ENCODE measurements around the gene BICRAL. TPM values are rescaled to one million over a fixed set of nuclear protein-coding genes. Genes with fewer than 3 reads are reported as not detected.

The BICRAL gene
- total and polyA plus RNA-seq, 2 experiments from 2014 or later, result 3.9 to 7.2 TPM

- H3K27me3 ChIP-seq, result no peaks in the 10 kb centered on the region
- H3K4me3 ChIP-seq, result no peak overlapping the region
- TF ChIP-seq, protein P1, sequence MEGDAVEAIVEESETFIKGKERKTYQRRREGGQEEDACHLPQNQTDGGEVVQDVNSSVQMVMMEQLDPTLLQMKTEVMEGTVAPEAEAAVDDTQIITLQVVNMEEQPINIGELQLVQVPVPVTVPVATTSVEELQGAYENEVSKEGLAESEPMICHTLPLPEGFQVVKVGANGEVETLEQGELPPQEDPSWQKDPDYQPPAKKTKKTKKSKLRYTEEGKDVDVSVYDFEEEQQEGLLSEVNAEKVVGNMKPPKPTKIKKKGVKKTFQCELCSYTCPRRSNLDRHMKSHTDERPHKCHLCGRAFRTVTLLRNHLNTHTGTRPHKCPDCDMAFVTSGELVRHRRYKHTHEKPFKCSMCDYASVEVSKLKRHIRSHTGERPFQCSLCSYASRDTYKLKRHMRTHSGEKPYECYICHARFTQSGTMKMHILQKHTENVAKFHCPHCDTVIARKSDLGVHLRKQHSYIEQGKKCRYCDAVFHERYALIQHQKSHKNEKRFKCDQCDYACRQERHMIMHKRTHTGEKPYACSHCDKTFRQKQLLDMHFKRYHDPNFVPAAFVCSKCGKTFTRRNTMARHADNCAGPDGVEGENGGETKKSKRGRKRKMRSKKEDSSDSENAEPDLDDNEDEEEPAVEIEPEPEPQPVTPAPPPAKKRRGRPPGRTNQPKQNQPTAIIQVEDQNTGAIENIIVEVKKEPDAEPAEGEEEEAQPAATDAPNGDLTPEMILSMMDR (IDR thresholded peaks at IDR 0.05; ENCODE audit: low read depth, low read length), result no peak
- no peaks in the 10 kb centered on the region for H3K9me3 ChIP-seq (ENCODE audit: low read depth)
- DNase-seq (ENCODE audit: low read depth in 1 of 2, low spot score in 1 of 2), result no peak
- H3K4me1 ChIP-seq (ENCODE audit: low read depth), result no peaks in the 10 kb centered on the region
- no peak overlapping the region for H3K27ac ChIP-seq
- H3K36me3 ChIP-seq, result peaks cover 26% of the 10 kb centered on the region
These were observed 47.8 kb downstream of the BICRAL start for GRCh38 chr6:42829561-42830092.

- no peaks in the 10 kb centered on the region for H3K27me3 ChIP-seq
- peaks cover 26% of the 10 kb centered on the region for H3K36me3 ChIP-seq
- no peaks in the 10 kb centered on the region for H3K4me1 ChIP-seq (ENCODE audit: low read depth)
- no peak overlapping the region for H3K27ac ChIP-seq
- TF ChIP-seq, protein P1 (IDR thresholded peaks at IDR 0.05; ENCODE audit: low read depth, low read length), result no peak
- H3K4me3 ChIP-seq, result no peak overlapping the region
- no peaks in the 10 kb centered on the region for H3K9me3 ChIP-seq (ENCODE audit: low read depth)
- DNase-seq (ENCODE audit: low read depth in 1 of 2, low spot score in 1 of 2), result no peak
These were observed 49.4 kb downstream of the BICRAL start for GRCh38 chr6:42831237-42831636.

DNA sequence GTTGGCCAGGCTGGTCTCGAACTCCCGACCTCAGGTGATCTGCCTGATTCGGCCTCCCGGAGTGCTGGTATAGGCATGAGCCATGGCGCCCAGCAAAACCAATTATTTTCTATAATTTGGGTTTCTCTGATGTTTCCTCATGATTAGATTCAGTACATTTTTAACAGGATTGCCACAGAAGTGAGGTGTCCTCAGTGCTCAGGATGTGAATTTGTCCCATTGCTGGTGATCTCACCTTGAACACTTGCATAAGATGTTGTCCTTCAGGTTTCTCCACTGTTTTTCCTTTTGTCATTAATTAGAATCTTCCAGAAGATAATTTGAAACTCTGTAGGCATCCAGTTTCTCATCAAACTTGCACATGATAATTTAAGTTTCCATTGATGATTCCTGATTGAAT, 52.2 kb downstream of the BICRAL start:
- no peaks in the 10 kb centered on the region for H3K4me1 ChIP-seq (ENCODE audit: low read depth)
- H3K27me3 ChIP-seq, result no peaks in the 10 kb centered on the region
- H3K4me3 ChIP-seq, result no peak overlapping the region
- no peak for DNase-seq (ENCODE audit: low read depth in 1 of 2, low spot score in 1 of 2)
- TF ChIP-seq, protein P1 (IDR thresholded peaks at IDR 0.05; ENCODE audit: low read depth, low read length), result no peak
- H3K9me3 ChIP-seq (ENCODE audit: low read depth), result no peaks in the 10 kb centered on the region
- H3K27ac ChIP-seq, result no peak overlapping the region
- H3K36me3 ChIP-seq, result peaks cover 15% of the 10 kb centered on the region

DNA sequence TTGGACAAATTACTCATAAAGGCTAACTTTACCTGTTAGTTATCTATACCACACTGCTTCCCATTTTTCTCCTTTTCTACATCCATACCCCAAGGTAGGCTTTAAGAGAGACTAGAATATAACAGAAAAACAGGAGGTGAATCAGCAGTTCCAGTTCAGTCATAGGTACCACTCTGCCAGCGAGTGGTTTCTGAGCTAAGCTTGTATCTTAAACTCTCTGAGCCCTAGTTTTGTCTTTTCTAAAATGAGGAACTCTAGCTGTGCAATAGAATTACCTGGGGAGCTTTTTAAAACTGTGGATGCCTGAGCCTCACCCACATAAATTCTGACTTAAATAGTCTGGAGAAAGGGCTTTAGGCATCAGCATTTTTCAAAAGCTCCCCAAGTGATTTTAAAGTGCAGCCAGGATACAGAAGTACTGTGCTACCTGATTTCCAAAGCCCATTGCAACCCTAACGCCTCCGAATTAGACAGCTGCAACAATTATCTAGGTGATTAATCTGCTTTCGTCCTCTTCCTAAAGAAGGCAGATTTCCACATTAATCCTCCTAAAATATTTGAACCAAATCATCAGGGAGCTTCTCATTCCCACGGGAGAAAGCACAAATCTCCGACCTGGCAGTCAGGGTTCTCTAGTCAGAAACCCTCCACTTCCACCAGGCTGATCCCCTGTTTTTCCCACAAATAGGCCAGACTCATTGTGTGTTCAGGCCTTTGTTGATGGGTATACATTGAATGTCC, 60.2 kb downstream of the BICRAL start:
- Histone ChIP-seq H3K36me3 (no peaks in the 10 kb centered on the region), H3K4me1 (ENCODE audit: low read depth) (no peaks in the 10 kb centered on the region), H3K27ac (no peak overlapping the region), H3K9me3 (ENCODE audit: low read depth) (no peaks in the 10 kb centered on the region), H3K4me3 (no peak overlapping the region), H3K27me3 (no peaks in the 10 kb centered on the region)
- TF ChIP-seq, protein P1 (IDR thresholded peaks at IDR 0.05; ENCODE audit: low read depth, low read length), result no peak
- no peak for DNase-seq (ENCODE audit: low read depth in 1 of 2, low spot score in 1 of 2)

DNA sequence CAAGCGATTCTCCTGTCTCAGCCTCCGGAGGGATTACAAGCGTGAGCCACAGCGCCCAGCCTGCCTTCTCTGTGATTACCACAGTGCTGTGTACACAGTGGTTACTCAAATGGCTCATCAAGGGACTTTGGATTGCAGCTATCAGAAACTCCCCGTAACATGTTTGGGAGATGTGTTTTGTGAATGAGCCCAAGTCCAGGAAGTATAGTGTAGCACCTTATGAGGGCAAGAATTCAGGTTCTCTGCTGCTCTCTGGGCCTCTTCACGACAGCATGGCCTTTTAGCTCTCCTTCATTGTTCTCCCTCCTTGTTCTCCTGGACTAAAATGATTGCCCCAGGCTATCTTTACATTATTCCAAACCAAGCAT, 63.5 kb downstream of the BICRAL start:
- H3K27ac ChIP-seq, result no peak overlapping the region
- no peaks in the 10 kb centered on the region for H3K9me3 ChIP-seq (ENCODE audit: low read depth)
- H3K36me3 ChIP-seq, result no peaks in the 10 kb centered on the region
- H3K4me3 ChIP-seq, result no peak overlapping the region
- H3K27me3 ChIP-seq, result no peaks in the 10 kb centered on the region
- TF ChIP-seq, protein P1 (IDR thresholded peaks at IDR 0.05; ENCODE audit: low read depth, low read length), result no peak
- H3K4me1 ChIP-seq (ENCODE audit: low read depth), result no peaks in the 10 kb centered on the region
- no peak for DNase-seq (ENCODE audit: low read depth in 1 of 2, low spot score in 1 of 2)
